DMS114 treated with DMSO at 0.1 percent for 48 hours (cell line): Measurements from ENCODE around the gene KRT28.
A peak's percentile ranks its signal among the peaks of the same experiment; 100 is the strongest.
"Not testable (repeated sequence)": the region's sequence is repeated elsewhere in the genome, so short reads cannot be mapped to it uniquely, and the experiment has no call there.

Experiments used
- DNase-seq: peaks from one replicate; lab custom pipeline; 2025; ENCODE audit not compliant: unreplicated experiment; lab: John Stamatoyannopoulos, UW

Gene KRT28

GRCh38 chr17:40818733-40819527 lies 19.2 kb upstream of the KRT28 start:
- DNase-seq = peak; percentile 59

DNA sequence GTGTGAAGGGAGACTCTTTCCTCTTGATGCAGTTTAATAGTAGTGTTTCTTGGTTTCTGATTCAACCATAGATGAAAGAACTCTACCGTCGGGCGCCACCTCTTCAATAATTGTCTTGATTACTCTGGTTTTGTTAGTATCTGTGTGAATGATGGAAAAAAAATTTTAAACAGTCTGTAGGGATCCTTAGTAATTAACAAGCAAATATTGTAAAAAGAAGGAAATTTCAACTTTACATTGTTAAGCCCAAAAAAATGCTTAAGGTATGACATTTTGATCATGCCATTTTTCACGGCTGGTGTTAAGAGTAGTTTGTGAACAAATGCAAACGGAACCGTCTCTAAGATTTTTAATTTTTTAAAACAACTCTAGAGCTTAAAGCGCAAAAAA lies 18.6 kb upstream of the KRT28 start:
- DNase-seq = no peak

DNA sequence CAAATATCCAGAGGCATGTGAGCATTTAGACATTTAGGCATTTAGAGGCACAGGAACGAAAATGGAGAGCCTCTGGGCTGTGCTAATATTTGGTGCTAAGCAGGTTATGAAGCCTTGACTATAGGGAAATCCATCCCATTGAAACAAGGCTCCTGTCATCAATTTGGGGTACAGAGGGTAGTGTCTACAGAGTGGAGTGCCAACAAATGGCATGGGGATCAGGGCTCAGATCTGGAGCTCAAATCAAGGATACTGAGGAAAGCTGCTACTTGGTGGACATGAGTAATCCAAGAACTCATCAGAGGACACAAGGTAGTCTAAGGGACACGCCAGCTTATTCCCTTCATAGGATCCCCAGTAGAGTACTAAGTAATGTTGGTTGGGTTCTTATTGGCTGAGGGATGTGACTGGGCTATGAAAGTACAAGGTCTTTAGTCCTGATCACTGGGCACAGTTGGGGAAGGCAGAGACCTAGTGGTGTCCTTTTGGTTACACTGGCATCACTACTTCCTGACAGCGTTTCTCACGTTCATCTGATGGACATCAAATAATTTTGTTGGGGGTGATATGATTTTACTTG lies 17.4 kb upstream of the KRT28 start:
- DNase-seq = no peak

DNA sequence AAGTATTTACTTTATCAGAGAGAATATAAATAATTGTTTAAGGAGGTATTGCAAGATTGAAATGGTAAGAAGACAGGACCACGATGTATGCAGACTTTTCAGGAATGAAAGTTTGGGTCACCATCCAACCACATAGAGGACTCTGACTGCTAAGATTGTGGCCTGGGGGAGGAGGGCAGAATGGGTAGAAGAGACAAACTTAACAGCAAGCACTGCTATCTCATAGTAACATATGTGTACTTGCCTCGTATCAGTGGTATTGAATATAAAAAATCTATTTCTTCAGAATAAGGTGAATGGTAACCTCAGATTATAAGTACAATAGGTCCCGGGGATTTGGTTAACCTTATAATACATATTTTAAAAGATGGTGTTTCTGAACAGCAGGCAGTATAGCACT lies 16.8 kb upstream of the KRT28 start:
- DNase-seq = no peak

GRCh38 chr17:40815381-40815780 lies 15.6 kb upstream of the KRT28 start:
- DNase-seq = no peak

- DNase-seq = not testable (repeated sequence)
Measured at GRCh38 chr17:40814657-40815056, 14.9 kb upstream of the KRT28 start.

- no peak for DNase-seq
Measured at GRCh38 chr17:40813804-40814203, 14.0 kb upstream of the KRT28 start.

DNA sequence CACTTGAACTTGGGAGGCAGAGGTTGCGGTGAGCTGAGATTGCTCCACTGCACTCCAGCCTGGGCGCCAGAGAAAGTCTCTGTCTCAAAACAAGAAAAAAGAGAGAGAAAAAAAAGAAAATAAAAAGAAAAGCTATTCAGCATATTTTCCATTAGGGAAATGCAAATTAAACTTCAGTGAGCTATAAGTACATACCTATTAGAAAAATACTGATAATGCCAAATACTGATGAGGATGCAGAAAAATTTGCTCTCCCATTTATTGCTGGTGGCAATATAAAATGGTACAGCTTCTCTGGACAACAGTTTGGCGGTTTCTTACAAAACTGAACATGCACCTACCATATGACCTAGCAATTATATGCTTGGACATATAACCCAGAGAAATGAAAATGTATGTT lies 12.9 kb upstream of the KRT28 start:
- no peak for DNase-seq

DNA sequence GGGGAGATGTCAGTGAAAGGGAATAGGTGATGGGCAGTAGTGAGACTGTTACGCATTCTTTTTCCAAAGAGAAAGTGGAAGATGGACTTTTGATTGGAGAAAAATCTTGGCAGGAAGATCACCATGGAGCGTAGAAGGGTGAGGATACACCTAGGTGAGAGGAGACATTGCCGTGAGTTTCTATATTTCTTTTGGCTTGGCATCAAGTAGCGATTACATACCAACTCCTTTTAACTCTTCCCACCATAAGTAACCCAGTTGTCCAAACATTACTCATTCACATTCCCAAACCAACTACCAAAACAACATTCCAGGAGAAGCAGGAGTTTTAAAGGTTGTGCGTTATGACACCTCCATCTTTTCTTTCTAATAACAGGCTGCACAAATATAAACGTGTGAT lies 10.7 kb upstream of the KRT28 start:
- DNase-seq = no peak

DNA sequence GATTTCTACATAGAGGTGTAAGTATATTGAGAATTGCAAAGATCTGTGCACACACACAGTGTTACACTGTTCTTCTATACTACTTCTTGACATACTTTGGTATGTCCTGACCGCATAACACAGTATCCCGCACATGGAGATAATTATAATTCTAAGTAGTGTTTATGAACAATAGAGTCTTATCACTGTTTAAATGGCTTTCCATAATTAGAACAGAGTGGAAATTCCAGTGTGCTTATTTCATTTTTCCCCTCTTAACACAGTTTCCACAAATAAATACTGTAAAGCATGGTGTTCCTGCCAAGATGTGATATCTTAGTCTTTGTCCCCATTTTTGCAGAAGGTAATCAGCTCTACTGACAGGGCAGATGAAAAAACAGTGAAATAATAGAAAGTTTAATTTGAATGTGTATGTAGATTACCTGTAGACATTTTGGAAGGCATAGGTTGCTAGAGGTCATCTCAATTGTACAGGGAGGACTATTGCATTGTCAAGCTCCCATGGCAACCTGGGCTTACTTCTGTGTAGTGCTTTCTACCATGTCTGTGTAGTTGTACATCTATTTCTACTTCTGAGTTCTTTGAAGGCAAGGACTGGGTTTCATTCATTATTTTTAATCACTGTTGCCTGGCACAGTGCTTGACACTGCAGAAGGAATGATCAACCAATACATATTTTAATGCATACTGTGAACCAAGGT lies 10.1 kb upstream of the KRT28 start:
- DNase-seq = no peak

GRCh38 chr17:40806131-40806530 lies 6.4 kb upstream of the KRT28 start:
- DNase-seq = no peak

GRCh38 chr17:40803617-40804082 lies 3.9 kb upstream of the KRT28 start:
- peak; percentile 69 for DNase-seq

- no peak for DNase-seq
Measured at GRCh38 chr17:40801157-40801556, 1.4 kb upstream of the KRT28 start.

GRCh38 chr17:40800381-40800780 lies 622 bp upstream of the KRT28 start:
- no peak for DNase-seq

DNA sequence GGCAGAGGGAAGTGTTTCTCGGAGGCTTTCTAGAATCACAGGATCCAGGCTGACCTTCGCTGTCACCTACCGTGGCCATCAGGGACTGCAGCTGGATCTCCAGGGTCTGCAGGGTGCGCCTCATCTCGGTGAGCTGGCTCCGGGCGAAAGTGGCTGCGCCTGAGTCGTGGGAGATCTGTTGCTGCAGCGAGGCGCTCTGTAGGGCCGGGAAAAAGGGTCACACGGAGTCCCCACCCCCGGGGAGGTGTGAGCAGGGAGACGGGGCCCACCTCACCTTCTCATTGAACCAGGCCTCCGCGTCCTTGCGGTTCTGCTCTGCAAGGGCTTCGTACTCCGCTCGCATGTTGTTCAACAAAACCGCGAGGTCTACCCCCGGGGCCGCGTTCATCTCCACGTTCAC lies 2.9 kb downstream of the KRT28 start:
- DNase-seq = no peak

GRCh38 chr17:40795019-40795667 lies 4.6 kb downstream of the KRT28 start:
- DNase-seq = no peak

- DNase-seq = no peak
Measured at GRCh38 chr17:40794466-40794865, 5.3 kb downstream of the KRT28 start.

GRCh38 chr17:40793832-40794231 lies 5.9 kb downstream of the KRT28 start:
- DNase-seq = no peak

GRCh38 chr17:40791787-40792436 lies 7.8 kb downstream of the KRT28 start:
- peak; percentile 7 for DNase-seq

DNA sequence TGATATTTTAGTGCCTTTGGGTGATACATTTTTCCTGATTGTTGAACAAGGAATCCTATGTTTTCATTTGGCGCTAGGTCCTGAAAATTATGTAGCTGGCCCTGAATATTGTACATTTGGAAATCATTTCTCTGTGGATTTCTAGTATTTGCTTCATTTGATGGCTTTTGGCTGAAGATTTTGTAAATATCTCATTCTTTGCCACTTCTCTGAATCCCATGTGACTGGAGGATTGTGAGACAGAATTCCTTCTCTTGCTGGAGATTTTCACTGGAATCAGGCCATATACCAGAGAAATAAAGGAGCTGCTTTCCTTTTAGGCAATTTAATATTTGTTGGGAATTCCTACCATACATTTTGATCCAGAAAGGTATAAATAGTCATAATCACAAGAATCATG lies 8.6 kb downstream of the KRT28 start:
- DNase-seq = no peak

GRCh38 chr17:40782450-40782849 lies 17.3 kb downstream of the KRT28 start, which contains the start of gene KRT27:
Gene KRT27 (minus strand): TSS chr17:40782550. CDS start chr17:40782493, 57 bp downstream.
- DNase-seq = no peak
